HCT116 (cell line): ENCODE results near the gene FAM181B. TPM values are rescaled to one million over a fixed set of nuclear protein-coding genes. Genes with fewer than 3 reads are reported as not detected.

Experiments
- ATAC-seq: fragments of 200-7000 bp; cut with Tn5 transposase; 2 replicates; pipeline ENCODE4 v1.9.1; 2020; ENCODE audit warnings: mild to moderate bottlenecking, moderate library complexity
- BruUV-seq: library from RNA; stranded (reverse); fragments of 400-500 nt; replicated peaks from 2 replicates; lab custom pipeline; 2021; lab: Mats Ljungman, UMichigan
- CTCF ChIA-PET: fragments of 300-600 bp; sonication (Branson Sonifier 250); formaldehyde crosslinking; loops from one replicate; lab custom pipeline; 2021; ENCODE audit warnings: antibody characterized with exemption; lab: Charles Lee
- POLR2A ChIA-PET: fragments of 300-600, 350-600 bp; sonication (Branson Sonifier 250); formaldehyde crosslinking; loops from one replicate; lab custom pipeline; 2021; ENCODE audit warnings: antibody characterized with exemption; lab: Charles Lee
- RAD21 ChIA-PET, 2 experiments: fragments of 300-600 bp; sonication (Branson Sonifier 250); formaldehyde crosslinking; loops; one replicate each; lab custom pipeline; 2023; ENCODE audit warnings: low total read pairs in 2 of 2; ENCODE audit not compliant: uncharacterized antibody in 2 of 2, unreplicated experiment in 2 of 2, low non-redundant PET in 1 of 2; lab: Charles Lee
- DNase-seq: peaks from one replicate; pipeline ENCODE4 v3.0.0-alpha.2; 2010; ENCODE audit warnings: low read depth, low spot score
- H2AFZ ChIP-seq: fragments of 200-600 bp; shearing (Covaris generic), sonication (generic); 2 replicates; pipeline ENCODE4 v1.6.1; 2017; ENCODE audit warnings: low read depth, mixed run types, mixed read lengths, antibody characterized with exemption, low read length; ENCODE audit not compliant: poor library complexity, severe bottlenecking
- H3K27ac ChIP-seq: 2 replicates; pipeline ENCODE4 v1.5.1; 2012; ENCODE audit warnings: low read depth, low read length
- H3K27me3 ChIP-seq: fragments of 200-600 bp; sonication (generic); 2 replicates; pipeline ENCODE4 v1.6.1; 2016; ENCODE audit warnings: mixed run types, low read length, mixed read lengths; ENCODE audit not compliant: insufficient read depth
- H3K36me3 ChIP-seq, 2 experiments: fragments of 200-500 bp in 1 of 2; fragments of 200-600 bp in 1 of 2; sonication (Bioruptor generic) in 1 of 2; sonication (generic) in 1 of 2; 2 replicates each; pipeline versions ENCODE4 v1.5.1 to v1.6.1; 2014 to 2016; ENCODE audit warnings: low read length in 2 of 2, inconsistent platforms in 1 of 2, mixed read lengths in 1 of 2, mixed run types in 1 of 2; ENCODE audit not compliant: insufficient read depth in 2 of 2, control insufficient read depth in 1 of 2
- H3K4me1 ChIP-seq, 2 experiments: fragments of 200-600 bp in 1 of 2; sonication (generic) in 1 of 2; 2 replicates each; pipeline versions ENCODE4 v1.5.1 to v1.6.1; 2012 to 2017; ENCODE audit warnings: low read length in 2 of 2, inconsistent platforms in 1 of 2, mild to moderate bottlenecking in 1 of 2, mixed read lengths in 1 of 2, mixed run types in 1 of 2, moderate library complexity in 1 of 2; ENCODE audit not compliant: insufficient read depth in 2 of 2, control insufficient read depth in 1 of 2
- H3K4me2 ChIP-seq: fragments of 200-600 bp; sonication (generic); 2 replicates; pipeline ENCODE4 v1.6.1; 2017; ENCODE audit warnings: mixed run types, low read length, mixed read lengths
- H3K4me3 ChIP-seq, 2 experiments: fragments of 200-600 bp in 1 of 2; sonication (generic) in 1 of 2; replicated peaks in 1 of 2; 2 replicates each; pipeline ENCODE4 v1.5.1; 2011 to 2016; ENCODE audit warnings: low read length in 2 of 2, control low read depth in 1 of 2, low read depth in 1 of 2, mild to moderate bottlenecking in 1 of 2, mixed read lengths in 1 of 2, mixed run types in 1 of 2
- H3K79me2 ChIP-seq: fragments of 200-600 bp; sonication (generic); 2 replicates; pipeline ENCODE4 v1.6.1; 2017; ENCODE audit warnings: mild to moderate bottlenecking, mixed run types, low read length, moderate library complexity, mixed read lengths; ENCODE audit not compliant: insufficient read depth
- H3K9ac ChIP-seq: fragments of 200-600 bp; sonication (generic); 2 replicates; pipeline ENCODE4 v1.6.1; 2016; ENCODE audit warnings: low read length, mixed read lengths
- H3K9me2 ChIP-seq: fragments of 200-600 bp; sonication (generic), shearing (Covaris generic); 2 replicates; pipeline ENCODE4 v1.6.1; 2017; ENCODE audit warnings: mixed run types, mild to moderate bottlenecking, moderate library complexity; ENCODE audit not compliant: insufficient read depth
- H3K9me3 ChIP-seq, 2 experiments: fragments of 200-500 bp in 1 of 2; fragments of 200-600 bp in 1 of 2; sonication (Bioruptor generic) in 1 of 2; sonication (generic) in 1 of 2; 2 replicates each; pipeline ENCODE4 v1.6.1; 2014 to 2017; ENCODE audit warnings: low read length in 2 of 2, mixed read lengths in 2 of 2, inconsistent platforms in 1 of 2, low read depth in 1 of 2, mild to moderate bottlenecking in 1 of 2, mixed run types in 1 of 2, moderate library complexity in 1 of 2; ENCODE audit not compliant: control insufficient read depth in 1 of 2, insufficient read depth in 1 of 2
- H4K20me1 ChIP-seq: fragments of 200-600 bp; sonication (generic), shearing (Covaris generic); 2 replicates; pipeline ENCODE4 v1.6.1; 2017; ENCODE audit warnings: mixed run types, mild to moderate bottlenecking, moderate library complexity; ENCODE audit not compliant: insufficient read depth
- ATF3 ChIP-seq: IDR thresholded peaks from 2 replicates; pipeline ENCODE4 v1.6.1; 2012
- CTCF ChIP-seq, 3 experiments: fragments of 200-600 bp in 1 of 3; sonication (generic) in 1 of 3; IDR thresholded peaks in 2 of 3; conservative IDR thresholded peaks in 1 of 3; 2 replicates each; pipeline ENCODE4 v1.5.1; 2012 to 2017; ENCODE audit warnings: low read depth in 2 of 3, low read length in 2 of 3, antibody characterized with exemption in 1 of 3, borderline replicate concordance in 1 of 3, control low read depth in 1 of 3, mild to moderate bottlenecking in 1 of 3, mixed read lengths in 1 of 3, mixed run types in 1 of 3, moderate library complexity in 1 of 3; ENCODE audit not compliant: insufficient read depth in 1 of 3
- EGR1 ChIP-seq: IDR thresholded peaks from 2 replicates; pipeline ENCODE4 v1.6.1; 2012; ENCODE audit warnings: low read depth
- EZH2phosphoT487 ChIP-seq: fragments of 200-600 bp; IDR thresholded peaks from 2 replicates; pipeline ENCODE4 v1.6.1; 2018; ENCODE audit warnings: antibody characterized with exemption, borderline replicate concordance
- MAX ChIP-seq: IDR thresholded peaks from 2 replicates; pipeline ENCODE4 v1.6.1; 2012
- POLR2AphosphoS5 ChIP-seq: IDR thresholded peaks from 2 replicates; pipeline ENCODE4 v1.6.1; 2011; ENCODE audit warnings: mild to moderate bottlenecking, low read depth, low read length, moderate library complexity
- RAD21 ChIP-seq: IDR thresholded peaks from 2 replicates; pipeline ENCODE4 v1.6.1; 2012; ENCODE audit warnings: low read depth, mild to moderate bottlenecking
- SP1 ChIP-seq: IDR thresholded peaks from 2 replicates; pipeline ENCODE4 v1.6.1; 2012; ENCODE audit warnings: low read depth
- SRF ChIP-seq: IDR thresholded peaks from 2 replicates; pipeline ENCODE4 v1.6.1; 2012; ENCODE audit warnings: low read depth
- intact Hi-C: fragments of 100-400 bp; cut with micrococcal nuclease; formaldehyde crosslinking; loops from 2 replicates; pipeline ENCODE4 v1.10.0; 2022
- total RNA-seq: library from RNA; stranded (reverse); gene quantifications from one replicate; pipeline ENCODE4 v1.2.1, GENCODE V29; 2021; ENCODE audit not compliant: unreplicated experiment

The FAM181B gene
- total RNA-seq, 1 experiment from 2014 or later, result not detected

- Histone ChIP-seq H3K4me3 (no peak overlapping the region), H3K4me1 (no peaks in the 10 kb centered on the region), H3K79me2 (no peaks in the 10 kb centered on the region), H3K27me3 (peaks cover 16% of the 10 kb centered on the region; the same call in 1 of the 2 replicates), H2AFZ (no peak overlapping the region), H3K9ac (no peak overlapping the region), H3K27ac (no peak overlapping the region), H3K9me2 (no peaks in the 10 kb centered on the region), H3K9me3 (no peaks in the 10 kb centered on the region), H3K4me2 (no peak overlapping the region), H4K20me1 (no peaks in the 10 kb centered on the region), H3K36me3 (no peaks in the 10 kb centered on the region)
- ATAC-seq (no peak), DNase-seq (no peak)
- POLR2A ChIA-PET, result no interaction called here
- CTCF ChIA-PET, result no interaction called here
- no TSS peak for BruUV-seq
- RAD21 ChIA-PET, result no interaction called here
- TF ChIP-seq SRF (no peak), MAX (no peak), RAD21 (no peak), ATF3 (no peak), EZH2phosphoT487 (no peak), POLR2AphosphoS5 (no peak), SP1 (no peak), CTCF (IDR thresholded peaks at IDR 0.05 in 2 of 3, conservative IDR thresholded peaks at IDR 0.05 in 1 of 3; ENCODE audit: borderline replicate concordance in 1 of 3, insufficient read depth in 1 of 3, low read depth in 2 of 3, low read length in 2 of 3) (no peak), EGR1 (no peak)
- intact Hi-C loops, result no loop called here
Observed at GRCh38 chr11:82730754-82731153, 2.9 kb downstream of the FAM181B start.
